Colonic mucosa (tissue), 4 donors: Measurements from ENCODE around the gene MCTP2. TPM values are rescaled to one million over a fixed set of nuclear protein-coding genes. Genes with fewer than 3 reads are reported as not detected.

Experiments used
- DNase-seq: peaks from one replicate; pipeline ENCODE4 v3.0.0-alpha.2; 2020
- H3K27ac ChIP-seq: fragments of 200-600 bp; one replicate; pipeline ENCODE4 v1.8.0; 2021
- H3K27me3 ChIP-seq: fragments of 200-600 bp; one replicate; pipeline ENCODE4 v1.8.0; 2021
- H3K36me3 ChIP-seq: fragments of 200-600 bp; one replicate; pipeline ENCODE4 v1.8.0; 2021
- H3K4me1 ChIP-seq: fragments of 200-600 bp; one replicate; pipeline ENCODE4 v1.8.0; 2021; ENCODE audit warnings: mild to moderate bottlenecking
- H3K4me3 ChIP-seq: fragments of 200-600 bp; one replicate; pipeline ENCODE4 v1.8.0; 2021
- H3K9ac ChIP-seq, 2 donors: one replicate each; pipeline ENCODE4 v1.7.0; 2013; ENCODE audit warnings: control low read depth in 2 of 2, low read depth in 2 of 2, low read length in 2 of 2
- H3K9me3 ChIP-seq: fragments of 200-600 bp; one replicate; pipeline ENCODE4 v1.8.0; 2021
- intact Hi-C: fragments of 100-400 bp; cut with DNase I; formaldehyde crosslinking; loops from one replicate; pipeline ENCODE4 v1.14.1; 2022
- total RNA-seq, 2 donors: library from RNA; stranded (reverse); fragmentation: NEBNext Ultra II Directional in 1 of 2; extraction: Animal tissue kit (Norgen Biotek cat#: 25700) in 1 of 2; gene quantifications; one replicate each; pipeline ENCODE4 v1.2.1, GENCODE V29; 2021
- TF ChIP-seq, protein P1 (sequence below): fragments of 200-600 bp; IDR thresholded peaks from one replicate; pipeline ENCODE4 v1.8.0; 2022; ENCODE audit warnings: antibody characterized with exemption, mild to moderate bottlenecking
- donor health status: healthy.
- donor health status: DM: no; HTN: no; CAD: no.
- donor health status: DM: no; HTN: no; CAD: no.

Gene MCTP2
- total RNA-seq, 2 donors from 2014 or later: 56.4 to 88.3 TPM

DNA sequence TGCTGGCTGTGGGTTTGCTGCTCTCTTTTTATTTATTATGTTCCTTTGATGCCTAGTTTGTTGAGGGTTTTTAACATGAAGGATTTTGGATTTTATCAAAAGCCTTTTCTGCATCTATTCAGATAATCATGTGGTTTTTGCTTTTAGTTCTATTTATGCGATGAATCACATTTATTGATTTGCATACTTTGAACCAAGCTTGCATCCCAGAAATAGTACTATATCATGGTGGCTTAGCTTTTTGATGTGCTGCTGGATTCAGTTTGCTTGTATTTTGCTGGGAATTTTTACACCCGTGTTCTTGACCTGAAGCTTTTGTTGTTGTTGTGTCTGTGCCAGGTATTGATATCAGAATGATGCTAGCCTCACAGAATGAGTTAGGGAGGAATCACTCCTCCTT, 48.4 kb downstream of the MCTP2 start:
- intact Hi-C loops: no loop called here
- Histone ChIP-seq H3K4me3 (no peak overlapping the region), H3K9ac (no peak overlapping the region), H3K4me1 (no peaks in the 10 kb centered on the region), H3K27me3 (no peaks in the 10 kb centered on the region), H3K9me3 (no peaks in the 10 kb centered on the region), H3K27ac (no peak overlapping the region), H3K36me3 (no peaks in the 10 kb centered on the region)
- DNase-seq: no peak
- TF ChIP-seq, protein P1, sequence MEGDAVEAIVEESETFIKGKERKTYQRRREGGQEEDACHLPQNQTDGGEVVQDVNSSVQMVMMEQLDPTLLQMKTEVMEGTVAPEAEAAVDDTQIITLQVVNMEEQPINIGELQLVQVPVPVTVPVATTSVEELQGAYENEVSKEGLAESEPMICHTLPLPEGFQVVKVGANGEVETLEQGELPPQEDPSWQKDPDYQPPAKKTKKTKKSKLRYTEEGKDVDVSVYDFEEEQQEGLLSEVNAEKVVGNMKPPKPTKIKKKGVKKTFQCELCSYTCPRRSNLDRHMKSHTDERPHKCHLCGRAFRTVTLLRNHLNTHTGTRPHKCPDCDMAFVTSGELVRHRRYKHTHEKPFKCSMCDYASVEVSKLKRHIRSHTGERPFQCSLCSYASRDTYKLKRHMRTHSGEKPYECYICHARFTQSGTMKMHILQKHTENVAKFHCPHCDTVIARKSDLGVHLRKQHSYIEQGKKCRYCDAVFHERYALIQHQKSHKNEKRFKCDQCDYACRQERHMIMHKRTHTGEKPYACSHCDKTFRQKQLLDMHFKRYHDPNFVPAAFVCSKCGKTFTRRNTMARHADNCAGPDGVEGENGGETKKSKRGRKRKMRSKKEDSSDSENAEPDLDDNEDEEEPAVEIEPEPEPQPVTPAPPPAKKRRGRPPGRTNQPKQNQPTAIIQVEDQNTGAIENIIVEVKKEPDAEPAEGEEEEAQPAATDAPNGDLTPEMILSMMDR: no peak

DNA sequence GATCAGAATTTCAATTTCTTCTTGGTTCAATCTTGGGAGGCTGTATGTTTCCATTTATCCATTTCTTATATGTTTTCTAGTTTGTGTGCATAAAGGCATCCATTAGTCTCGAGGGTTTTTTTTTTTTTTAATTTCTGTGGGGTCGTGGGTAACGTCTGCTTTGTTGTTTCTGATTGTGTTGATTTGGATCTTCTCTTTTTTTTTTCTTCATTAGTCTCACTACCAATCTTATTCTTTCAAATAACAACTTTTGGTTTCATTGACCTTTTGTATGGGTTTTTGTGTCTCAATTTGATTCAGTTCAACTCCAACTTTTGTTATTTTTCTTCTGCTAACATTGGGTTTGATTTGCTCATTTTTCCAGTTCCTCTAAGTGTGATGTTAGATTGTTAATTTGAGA, 48.9 kb downstream of the MCTP2 start:
- intact Hi-C loops: no loop called here
- H3K27me3 ChIP-seq: no peaks in the 10 kb centered on the region

DNA sequence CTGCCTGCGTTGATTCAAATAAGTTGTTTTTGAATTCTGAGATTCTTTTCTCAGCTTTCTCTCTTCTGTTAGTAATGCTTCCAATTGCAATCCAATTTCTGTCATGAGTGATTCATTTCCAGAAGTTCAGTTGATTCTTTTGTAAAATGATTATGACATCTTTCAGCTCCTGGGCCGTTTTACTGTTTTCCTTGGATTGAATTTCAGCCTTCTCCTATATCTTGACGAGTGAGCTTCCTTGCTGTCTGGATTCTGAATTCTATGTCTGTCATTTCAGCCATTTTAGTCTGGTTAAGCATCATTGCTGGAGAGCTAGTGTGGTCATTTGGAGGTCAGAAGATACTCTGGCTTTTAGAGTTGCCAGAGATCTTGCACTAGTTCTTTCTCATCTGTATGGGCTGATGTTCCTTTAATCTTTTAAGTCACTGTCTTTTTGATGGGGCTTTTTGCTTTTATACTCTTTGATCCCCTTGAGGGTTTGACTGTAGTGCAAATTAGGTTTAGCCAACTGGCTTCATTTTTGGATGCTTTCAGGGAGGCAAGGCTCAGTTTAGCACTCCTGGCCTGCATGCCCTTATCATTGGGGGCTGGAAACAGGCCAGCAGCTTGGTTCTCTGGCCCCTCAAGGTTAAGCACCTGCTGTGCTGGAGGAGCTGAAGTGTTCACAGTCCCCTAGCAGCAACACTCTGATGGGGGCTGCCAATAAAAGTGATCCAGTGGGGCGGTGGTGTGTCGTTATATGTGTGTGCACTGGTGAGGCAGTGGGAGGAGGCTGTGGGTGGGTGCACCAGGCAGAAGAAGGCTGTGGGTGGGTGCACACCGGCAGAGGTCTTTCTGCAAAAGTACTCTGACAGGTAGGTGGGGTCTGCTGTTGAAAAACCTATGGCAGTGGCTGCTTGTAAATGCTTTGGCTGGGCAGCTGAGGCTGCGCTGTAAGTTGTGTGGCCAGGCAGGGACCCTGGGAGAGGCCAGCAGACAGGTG, 51.2 kb downstream of the MCTP2 start:
- intact Hi-C loops: no loop called here
- Histone ChIP-seq H3K9ac (no peak overlapping the region), H3K36me3 (no peaks in the 10 kb centered on the region)

More for the DNA sequence above, 48.9 kb downstream of the MCTP2 start:
- no peaks in the 10 kb centered on the region for H3K9me3 ChIP-seq
- no peak overlapping the region for H3K9ac ChIP-seq
- no peak for DNase-seq
- H3K36me3 ChIP-seq: no peaks in the 10 kb centered on the region
- H3K27ac ChIP-seq: no peak overlapping the region
- H3K4me1 ChIP-seq: no peaks in the 10 kb centered on the region
- TF ChIP-seq, protein P1: no peak
- no peak overlapping the region for H3K4me3 ChIP-seq

DNA sequence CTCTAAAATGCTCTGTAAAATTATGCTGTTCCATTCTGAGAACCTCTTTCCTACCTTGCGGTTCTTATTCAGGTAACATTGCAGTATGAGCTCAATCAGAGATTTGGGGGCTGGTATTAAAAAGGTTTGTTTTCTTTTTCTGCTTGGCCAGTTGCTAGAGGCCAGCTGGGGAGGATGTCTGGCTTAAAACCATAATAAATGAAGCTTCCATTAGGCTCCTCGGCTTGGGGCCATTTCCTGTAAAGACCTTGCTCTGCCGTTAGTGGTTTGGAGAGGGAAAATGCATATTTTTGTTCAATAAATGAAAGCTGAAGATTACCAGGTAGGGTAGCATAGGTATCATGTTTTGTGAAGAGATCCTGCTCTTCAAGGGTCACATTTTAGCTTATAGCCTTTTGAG, 55.2 kb downstream of the MCTP2 start:
- TF ChIP-seq, protein P1: no peak
- intact Hi-C loops: loop anchor here (5.0 kb wide), 1 partner anchor 49 kb away; no protein-coding TSS in a partner anchor
- no peak overlapping the region for H3K27ac ChIP-seq

More for the DNA sequence above, 51.2 kb downstream of the MCTP2 start:
- no peak for DNase-seq
- Histone ChIP-seq H3K9me3 (no peaks in the 10 kb centered on the region), H3K4me3 (no peak overlapping the region), H3K27me3 (no peaks in the 10 kb centered on the region), H3K4me1 (no peaks in the 10 kb centered on the region), H3K27ac (no peak overlapping the region)
- TF ChIP-seq, protein P1: no peak

DNA sequence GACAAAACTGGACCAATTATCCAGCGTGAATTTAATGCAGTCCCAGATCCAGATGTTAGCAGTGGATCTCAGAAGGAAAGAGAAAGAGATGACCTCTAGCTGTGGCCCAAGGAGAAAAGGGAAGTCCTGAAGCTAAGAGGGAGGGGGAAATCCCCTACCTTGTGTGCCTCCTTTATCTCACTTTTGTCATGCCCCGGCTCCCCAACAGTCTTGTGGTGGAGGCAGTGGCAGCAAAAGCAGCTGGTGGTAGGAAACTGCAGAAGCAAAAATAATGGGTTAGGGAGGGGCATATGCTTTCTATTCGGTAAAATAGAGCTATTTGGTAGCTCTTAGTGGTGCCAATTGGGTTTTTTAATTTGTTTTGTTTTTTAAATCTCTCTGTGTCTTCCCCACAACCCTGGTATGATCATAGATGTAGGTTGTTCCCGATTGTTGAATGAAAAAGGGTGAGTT, 56.5 kb downstream of the MCTP2 start:
- Histone ChIP-seq H3K4me3 (no peak overlapping the region), H3K9ac (no peak overlapping the region), H3K4me1 (no peaks in the 10 kb centered on the region), H3K27me3 (no peaks in the 10 kb centered on the region), H3K36me3 (no peaks in the 10 kb centered on the region), H3K9me3 (no peaks in the 10 kb centered on the region), H3K27ac (no peak overlapping the region)
- DNase-seq: peak; percentile 29
- TF ChIP-seq, protein P1: no peak
- intact Hi-C loops: loop anchor here (5.0 kb wide), 1 partner anchor 51 kb away; no protein-coding TSS in a partner anchor

More for the DNA sequence above, 55.2 kb downstream of the MCTP2 start:
- Histone ChIP-seq H3K9me3 (no peaks in the 10 kb centered on the region), H3K4me1 (no peaks in the 10 kb centered on the region), H3K4me3 (no peak overlapping the region), H3K36me3 (no peaks in the 10 kb centered on the region), H3K9ac (no peak overlapping the region), H3K27me3 (no peaks in the 10 kb centered on the region)
- DNase-seq: no peak
